Brain microvascular endothelial cell (primary cell): ENCODE results near the gene SLC35G2.

ENCODE experiments used
- DNase-seq: peaks from one replicate; pipeline ENCODE4 v3.0.0-alpha.2; 2020
- H3K27ac ChIP-seq: fragments of 250-450 bp; sonication (Bioruptor Pico); 2 replicates; pipeline ENCODE4 v1.5.1; 2020; ENCODE audit warnings: mild to moderate bottlenecking, moderate library complexity
- H3K27me3 ChIP-seq: fragments of 250-450 bp; sonication (Bioruptor Pico); replicated peaks from 2 replicates; pipeline ENCODE4 v1.5.1; 2020; ENCODE audit warnings: mild to moderate bottlenecking
- H3K36me3 ChIP-seq: fragments of 250-450 bp; sonication (Bioruptor Pico); replicated peaks from 2 replicates; pipeline ENCODE4 v1.5.1; 2020; ENCODE audit warnings: mild to moderate bottlenecking
- H3K4me3 ChIP-seq: 2 replicates; pipeline ENCODE4 v1.5.1; 2011; ENCODE audit warnings: low read depth, mild to moderate bottlenecking, control low read depth, low read length, moderate library complexity
- CTCF ChIP-seq: IDR thresholded peaks from 2 replicates; pipeline ENCODE4 v1.5.1; 2011; ENCODE audit warnings: low read depth, mild to moderate bottlenecking, moderate library complexity, low read length, control low read depth, inconsistent platforms; ENCODE audit errors: missing control alignments
- in situ Hi-C: cut with HindIII; loops from 2 replicates; pipeline ENCODE4 v1.10.0; 2017; ENCODE audit warnings: low sequenced_read_pairs, low pct_ligation_motif_present

Gene SLC35G2

GRCh38 chr3:136818769-136819391 lies at the start of gene SLC35G2:
Gene SLC35G2, plus strand, starts transcription at chr3:136819126. Its CDS starts 35,335 bp downstream, at chr3:136854461.
- in situ Hi-C loops = no loop called here
- no peaks in the 10 kb centered on the region for H3K36me3 ChIP-seq
- TF ChIP-seq CTCF = no peak
- H3K4me3 ChIP-seq = peak within 1 kb of the TSS; percentile 82
- peak within 1 kb of the TSS; percentile 71 for H3K27ac ChIP-seq
- H3K27me3 ChIP-seq = no peaks in the 10 kb centered on the region
- DNase-seq = peak; percentile 21

GRCh38 chr3:136772709-136773108 lies 46.2 kb upstream of the SLC35G2 start:
- H3K27me3 ChIP-seq = no peaks in the 10 kb centered on the region
- H3K36me3 ChIP-seq = no peaks in the 10 kb centered on the region
- no peak for TF ChIP-seq CTCF
- in situ Hi-C loops = no loop called here
- H3K4me3 ChIP-seq = no peak overlapping the region
- no peak overlapping the region for H3K27ac ChIP-seq
- peak; percentile 35 for DNase-seq

- Histone ChIP-seq H3K27me3 (no peaks in the 10 kb centered on the region), H3K4me3 (no peak overlapping the region), H3K27ac (no peak overlapping the region), H3K36me3 (no peaks in the 10 kb centered on the region)
- in situ Hi-C loops = loop anchor here (25.0 kb wide), 1 partner anchor 208 kb away; no protein-coding TSS in a partner anchor
- peak; percentile 19 for DNase-seq
- no peak for TF ChIP-seq CTCF
These were observed 40.1 kb upstream of the SLC35G2 start for GRCh38 chr3:136778865-136779264.

GRCh38 chr3:136780741-136781140 lies 38.2 kb upstream of the SLC35G2 start:
- in situ Hi-C loops = loop anchor here (25.0 kb wide), 1 partner anchor 207 kb away; no protein-coding TSS in a partner anchor
- Histone ChIP-seq H3K36me3 (no peaks in the 10 kb centered on the region), H3K27me3 (no peaks in the 10 kb centered on the region), H3K27ac (no peak overlapping the region), H3K4me3 (no peak overlapping the region)
- no peak for DNase-seq
- TF ChIP-seq CTCF = no peak

GRCh38 chr3:136783708-136784191 lies 35.2 kb upstream of the SLC35G2 start:
- no peak for DNase-seq
- in situ Hi-C loops = loop anchor here (25.0 kb wide), 1 partner anchor 204 kb away; no protein-coding TSS in a partner anchor

More at GRCh38 chr3:136783708-136784191, 35.2 kb upstream of the SLC35G2 start:
- Histone ChIP-seq H3K36me3 (no peaks in the 10 kb centered on the region), H3K27me3 (no peaks in the 10 kb centered on the region), H3K4me3 (no peak overlapping the region), H3K27ac (no peak overlapping the region)
- no peak for TF ChIP-seq CTCF
